Measurements from ENCODE around the gene TRAF1. TPM values are rescaled to one million over a fixed set of nuclear protein-coding genes. Genes with fewer than 3 reads are reported as not detected.

Gene TRAF1
- total RNA-seq, 1 donor from 2014 or later, result 16.7 TPM

DNA sequence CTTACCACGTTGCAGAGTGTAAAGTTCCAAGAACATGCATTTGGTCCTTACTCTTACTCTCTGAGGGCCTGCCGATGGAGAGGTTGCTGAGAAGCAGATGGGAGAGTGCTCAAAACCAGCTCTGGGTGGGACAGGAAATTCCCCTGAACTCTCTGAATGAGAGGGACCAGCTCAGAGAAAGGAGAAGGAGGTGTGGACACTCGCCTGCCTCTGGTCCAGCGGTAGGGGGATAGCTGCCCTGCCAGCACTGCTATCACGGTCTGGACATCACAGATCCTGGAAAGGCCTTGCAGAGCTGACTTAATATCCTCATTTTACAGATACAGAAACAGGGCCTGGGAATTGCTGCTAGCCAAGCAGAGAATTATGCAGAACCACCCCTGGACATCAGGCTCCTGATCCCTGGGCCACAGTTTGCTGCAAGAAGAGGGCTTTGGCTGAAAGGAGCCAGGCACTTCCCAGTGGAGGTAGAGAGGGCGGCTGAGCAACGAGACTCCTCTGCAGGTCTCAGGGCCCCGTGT lies 4.9 kb downstream of the TRAF1 start:
- H3K36me3 ChIP-seq, result no peaks in the 10 kb centered on the region
- H3K9me3 ChIP-seq, result no peaks in the 10 kb centered on the region
- peaks cover 27 to 73% of the 10 kb centered on the region in 2 donors for H3K4me1 ChIP-seq
- no peaks in the 10 kb centered on the region for H3K27me3 ChIP-seq
- intact Hi-C loops (cut with DNase I), result no loop called here
- no peak for DNase-seq (ENCODE audit: low spot score in 2 of 2)
- TF ChIP-seq, protein P1, sequence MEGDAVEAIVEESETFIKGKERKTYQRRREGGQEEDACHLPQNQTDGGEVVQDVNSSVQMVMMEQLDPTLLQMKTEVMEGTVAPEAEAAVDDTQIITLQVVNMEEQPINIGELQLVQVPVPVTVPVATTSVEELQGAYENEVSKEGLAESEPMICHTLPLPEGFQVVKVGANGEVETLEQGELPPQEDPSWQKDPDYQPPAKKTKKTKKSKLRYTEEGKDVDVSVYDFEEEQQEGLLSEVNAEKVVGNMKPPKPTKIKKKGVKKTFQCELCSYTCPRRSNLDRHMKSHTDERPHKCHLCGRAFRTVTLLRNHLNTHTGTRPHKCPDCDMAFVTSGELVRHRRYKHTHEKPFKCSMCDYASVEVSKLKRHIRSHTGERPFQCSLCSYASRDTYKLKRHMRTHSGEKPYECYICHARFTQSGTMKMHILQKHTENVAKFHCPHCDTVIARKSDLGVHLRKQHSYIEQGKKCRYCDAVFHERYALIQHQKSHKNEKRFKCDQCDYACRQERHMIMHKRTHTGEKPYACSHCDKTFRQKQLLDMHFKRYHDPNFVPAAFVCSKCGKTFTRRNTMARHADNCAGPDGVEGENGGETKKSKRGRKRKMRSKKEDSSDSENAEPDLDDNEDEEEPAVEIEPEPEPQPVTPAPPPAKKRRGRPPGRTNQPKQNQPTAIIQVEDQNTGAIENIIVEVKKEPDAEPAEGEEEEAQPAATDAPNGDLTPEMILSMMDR (IDR thresholded peaks at IDR 0.05), result no peak
- H3K27ac ChIP-seq, result peak overlapping the region; percentile 97 to 98
- H3K4me3 ChIP-seq, result peak overlapping the region in 1 of 2 donors; percentile 29

DNA sequence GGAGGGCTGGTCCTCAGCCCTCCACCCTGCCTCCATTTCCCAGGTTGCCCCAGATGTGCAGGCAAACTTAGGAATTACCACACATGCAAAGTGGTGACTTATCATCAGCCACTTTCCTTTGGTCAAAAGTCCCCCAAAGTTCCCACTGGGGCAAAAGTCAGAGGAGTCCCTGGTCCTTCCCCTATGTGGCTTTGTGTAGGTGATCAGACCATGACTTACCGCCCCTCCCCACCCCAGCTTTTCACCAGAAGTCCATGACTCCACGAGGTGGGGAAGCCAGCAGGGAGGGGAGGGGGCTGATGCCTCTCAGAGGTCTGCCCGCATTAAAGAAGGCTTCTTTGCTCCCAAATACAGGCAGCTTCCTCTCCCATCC lies 5.8 kb downstream of the TRAF1 start:
- peak overlapping the region; percentile 97 to 98 for H3K27ac ChIP-seq
- H3K9me3 ChIP-seq, result no peaks in the 10 kb centered on the region
- H3K4me1 ChIP-seq, result peaks cover 31 to 74% of the 10 kb centered on the region in 2 donors
- DNase-seq (ENCODE audit: low spot score in 2 of 2), result no peak
- no peaks in the 10 kb centered on the region for H3K36me3 ChIP-seq
- TF ChIP-seq, protein P1 (IDR thresholded peaks at IDR 0.05), result no peak
- intact Hi-C loops (cut with DNase I), result no loop called here
- H3K4me3 ChIP-seq, result no peak overlapping the region
- H3K27me3 ChIP-seq, result no peaks in the 10 kb centered on the region

DNA sequence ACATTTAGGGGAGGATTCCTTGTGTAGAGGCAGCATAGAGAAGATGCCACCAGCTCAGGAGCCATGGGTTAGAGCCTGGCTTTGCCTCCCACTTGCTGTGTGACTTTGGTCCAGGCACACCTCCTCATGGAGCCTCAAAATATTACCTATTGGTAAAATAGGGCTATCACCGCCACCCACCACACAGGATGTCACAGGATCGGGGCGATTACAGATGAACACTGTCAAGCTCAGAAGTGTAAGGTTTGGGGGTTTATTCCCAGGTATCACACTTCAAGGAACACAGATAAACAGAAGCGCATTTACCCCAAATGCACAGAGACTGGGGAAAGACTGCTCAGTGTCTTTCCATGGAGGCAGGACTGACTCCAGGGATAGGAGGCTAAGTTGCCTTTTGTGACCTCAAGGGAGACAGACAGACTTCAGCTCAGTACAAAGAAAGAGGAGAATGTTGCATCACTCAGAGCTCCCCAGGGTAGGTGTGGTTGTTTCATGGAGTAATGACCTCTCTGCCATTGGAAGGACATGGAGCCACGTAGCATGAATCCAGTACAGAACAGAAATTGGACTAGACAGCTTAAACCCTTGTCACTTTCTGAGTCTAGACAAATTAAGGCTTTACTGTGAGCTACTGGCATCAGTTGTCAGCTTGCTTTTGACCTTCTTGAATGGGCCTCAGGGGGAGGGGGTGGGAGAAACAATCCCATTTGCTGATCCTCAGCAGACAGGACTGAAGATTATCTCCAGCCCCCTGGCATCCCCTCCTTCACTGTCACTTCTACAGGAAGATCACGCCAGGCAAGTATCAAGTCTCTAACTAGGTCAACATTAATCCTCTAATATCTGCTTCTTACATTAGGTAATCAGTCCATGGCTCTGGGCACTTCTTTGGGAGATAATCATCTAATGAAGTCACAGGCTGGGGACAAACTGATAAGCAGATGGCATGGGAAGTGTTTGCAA lies 6.5 kb downstream of the TRAF1 start:
- no peak for DNase-seq (ENCODE audit: low spot score in 2 of 2)
- intact Hi-C loops (cut with DNase I), result loop anchor here (5.0 kb wide), 1 partner anchor 43 kb away; the partner anchor contains the start of gene PHF19
- Histone ChIP-seq H3K4me3 (peak overlapping the region in 1 of 2 donors; percentile 32), H3K27ac (peak overlapping the region; percentile 97 to 98), H3K9me3 (no peaks in the 10 kb centered on the region), H3K36me3 (no peaks in the 10 kb centered on the region), H3K4me1 (peaks cover 31 to 73% of the 10 kb centered on the region in 2 donors), H3K27me3 (no peaks in the 10 kb centered on the region)
- TF ChIP-seq, protein P1 (IDR thresholded peaks at IDR 0.05), result no peak

DNA sequence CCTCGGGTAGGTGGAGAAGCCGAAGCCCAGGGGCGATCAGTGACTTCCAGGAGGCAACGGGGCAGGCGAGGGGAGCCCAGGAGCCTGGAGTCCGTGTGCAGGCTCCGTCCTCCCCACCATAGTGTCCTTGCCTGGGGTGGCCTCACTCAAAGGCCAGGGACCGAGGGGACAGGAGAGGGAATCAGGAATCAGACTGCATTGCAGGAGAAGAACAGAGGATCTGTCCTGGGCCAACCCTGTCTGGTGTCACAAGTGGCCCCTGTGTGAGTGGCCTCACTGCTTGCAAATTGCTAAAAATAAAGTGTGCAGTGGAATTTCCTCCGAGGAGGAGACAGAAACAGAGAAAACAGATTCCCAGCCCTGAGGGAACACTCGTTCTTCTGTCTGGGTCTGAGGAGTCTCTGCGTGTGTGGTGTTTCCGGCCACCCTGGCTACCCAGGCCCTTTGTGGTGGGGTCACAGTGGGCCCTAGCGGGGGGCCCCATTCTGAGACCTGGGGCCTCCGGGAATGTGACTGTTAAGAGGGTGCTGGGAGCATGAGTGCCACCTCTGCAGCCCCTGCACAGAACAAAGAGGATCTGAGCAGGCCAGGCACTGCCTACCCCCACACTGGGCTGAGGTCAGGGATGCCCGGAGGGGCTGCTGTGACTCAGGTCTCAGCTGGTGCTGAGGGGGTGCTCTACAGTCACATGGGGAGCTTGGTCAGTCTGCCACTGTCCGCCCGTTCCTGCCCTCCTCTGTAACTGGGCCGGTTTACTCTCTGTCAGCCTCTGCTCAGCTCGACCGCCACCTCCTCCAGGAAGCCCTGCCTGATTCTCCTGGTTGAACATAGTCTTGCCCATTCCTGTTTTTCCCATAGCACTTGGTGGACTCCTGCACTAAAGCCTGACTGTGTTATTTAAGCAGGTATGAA lies 7.4 kb downstream of the TRAF1 start:
- Histone ChIP-seq H3K4me3 (peak overlapping the region in 1 of 2 donors; percentile 32), H3K4me1 (peaks cover 38 to 73% of the 10 kb centered on the region in 2 donors), H3K36me3 (no peaks in the 10 kb centered on the region), H3K9me3 (no peaks in the 10 kb centered on the region), H3K27me3 (no peaks in the 10 kb centered on the region), H3K27ac (peak overlapping the region; percentile 97 to 98)
- intact Hi-C loops (cut with DNase I), result loop anchor here (1.0 to 5.0 kb wide), 2 partner anchors 9 to 42 kb away; partner anchors contain the start of gene PHF19
- TF ChIP-seq, protein P1 (IDR thresholded peaks at IDR 0.05), result no peak
- DNase-seq (ENCODE audit: low spot score in 2 of 2), result no peak

Measured in ascending aorta (tissue), 2 donors.